ENCODE measurements around the gene LDB3. TPM values are rescaled to one million over a fixed set of nuclear protein-coding genes. Genes with fewer than 3 reads are reported as not detected.
A peak's percentile ranks its signal among the peaks of the same experiment; 100 is the strongest.
"Not testable (repeated sequence)": the region's sequence is repeated elsewhere in the genome, so short reads cannot be mapped to it uniquely, and the experiment has no call there.

The LDB3 gene
- total RNA-seq, 2 donors from 2014 or later = not detected

GRCh38 chr10:86718556-86718955 lies 50.2 kb downstream of the LDB3 start:
- Mint-ChIP-seq H3K4me1 (ENCODE audit: low read depth in 2 of 2) (peaks cover 7% of the 10 kb centered on the region in 2 donors), H3K27ac (no peak overlapping the region), H3K27me3 (peaks cover 6 to 15% of the 10 kb centered on the region in 2 donors), H3K36me3 (no peaks in the 10 kb centered on the region), H3K9me3 (no peaks in the 10 kb centered on the region), H3K4me3 (no peak overlapping the region)
- ATAC-seq (no peak), DNase-seq (ENCODE audit: low spot score) (no peak)

- no peaks in the 10 kb centered on the region for H3K36me3 Mint-ChIP-seq
- ATAC-seq = no peak
- no peak overlapping the region for H3K27ac Mint-ChIP-seq
- H3K9me3 Mint-ChIP-seq = no peaks in the 10 kb centered on the region
- peaks cover 8 to 15% of the 10 kb centered on the region in 2 donors for H3K27me3 Mint-ChIP-seq
- H3K4me3 Mint-ChIP-seq = no peak overlapping the region
- peaks cover 8 to 9% of the 10 kb centered on the region in 2 donors for H3K4me1 Mint-ChIP-seq (ENCODE audit: low read depth in 2 of 2)
- no peak for DNase-seq (ENCODE audit: low spot score)
Measured at GRCh38 chr10:86721232-86721631, 52.9 kb downstream of the LDB3 start.

GRCh38 chr10:86723009-86723408 lies 54.7 kb downstream of the LDB3 start:
- Mint-ChIP-seq H3K4me1 (ENCODE audit: low read depth in 2 of 2) (peaks cover 8 to 9% of the 10 kb centered on the region in 2 donors), H3K9me3 (no peaks in the 10 kb centered on the region), H3K27me3 (peaks cover 10 to 19% of the 10 kb centered on the region in 2 donors), H3K4me3 (no peak overlapping the region), H3K27ac (no peak overlapping the region), H3K36me3 (no peaks in the 10 kb centered on the region)
- DNase-seq (ENCODE audit: low spot score) = no peak
- ATAC-seq = peak in 1 of 2 donors; percentile 54

- Mint-ChIP-seq H3K36me3 (no peaks in the 10 kb centered on the region), H3K27ac (no peak overlapping the region), H3K27me3 (peaks cover 12 to 22% of the 10 kb centered on the region in 2 donors), H3K9me3 (no peaks in the 10 kb centered on the region), H3K4me3 (no peak overlapping the region), H3K4me1 (ENCODE audit: low read depth in 2 of 2) (peaks cover 8 to 9% of the 10 kb centered on the region in 2 donors)
- no peak for ATAC-seq
- DNase-seq (ENCODE audit: low spot score) = no peak
Measured at GRCh38 chr10:86724445-86724844, 56.1 kb downstream of the LDB3 start.

GRCh38 chr10:86725980-86726676 lies 57.8 kb downstream of the LDB3 start:
- H3K4me3 Mint-ChIP-seq = no peak overlapping the region
- no peak overlapping the region for H3K27ac Mint-ChIP-seq
- ATAC-seq (no peak), DNase-seq (ENCODE audit: low spot score) (no peak)
- H3K27me3 Mint-ChIP-seq = peaks cover 9 to 13% of the 10 kb centered on the region in 2 donors
- H3K9me3 Mint-ChIP-seq = no peaks in the 10 kb centered on the region
- H3K4me1 Mint-ChIP-seq (ENCODE audit: low read depth in 2 of 2) = peaks cover 8 to 9% of the 10 kb centered on the region in 2 donors
- no peaks in the 10 kb centered on the region for H3K36me3 Mint-ChIP-seq

GRCh38 chr10:86726677-86726999 lies 58.3 kb downstream of the LDB3 start:
- Mint-ChIP-seq H3K27ac (no peak overlapping the region), H3K36me3 (no peaks in the 10 kb centered on the region), H3K4me1 (ENCODE audit: low read depth in 2 of 2) (peaks cover 8 to 9% of the 10 kb centered on the region in 2 donors), H3K4me3 (no peak overlapping the region), H3K27me3 (peaks cover 8 to 9% of the 10 kb centered on the region in 2 donors), H3K9me3 (no peaks in the 10 kb centered on the region)
- ATAC-seq (no peak), DNase-seq (ENCODE audit: low spot score) (no peak)

GRCh38 chr10:86727470-86727869 lies 59.2 kb downstream of the LDB3 start:
- no peak for ATAC-seq
- Mint-ChIP-seq H3K27me3 (peaks cover 7 to 9% of the 10 kb centered on the region in 2 donors), H3K4me1 (ENCODE audit: low read depth in 2 of 2) (peaks cover 8 to 9% of the 10 kb centered on the region in 2 donors)

GRCh38 chr10:86728056-86728455 lies 59.7 kb downstream of the LDB3 start:
- no peak overlapping the region for H3K27ac Mint-ChIP-seq
- H3K9me3 Mint-ChIP-seq = no peaks in the 10 kb centered on the region
- DNase-seq (ENCODE audit: low spot score) (no peak), ATAC-seq (no peak)
- H3K4me3 Mint-ChIP-seq = no peak overlapping the region
- H3K4me1 Mint-ChIP-seq (ENCODE audit: low read depth in 2 of 2) = peaks cover 6% of the 10 kb centered on the region in 2 donors
- H3K36me3 Mint-ChIP-seq = no peaks in the 10 kb centered on the region
- peaks cover 7 to 13% of the 10 kb centered on the region in 2 donors for H3K27me3 Mint-ChIP-seq

More at GRCh38 chr10:86727470-86727869, 59.2 kb downstream of the LDB3 start:
- no peak for DNase-seq (ENCODE audit: low spot score)
- no peaks in the 10 kb centered on the region for H3K36me3 Mint-ChIP-seq
- H3K27ac Mint-ChIP-seq = no peak overlapping the region
- H3K4me3 Mint-ChIP-seq = no peak overlapping the region
- H3K9me3 Mint-ChIP-seq = no peaks in the 10 kb centered on the region

GRCh38 chr10:86729677-86730076 lies 61.4 kb downstream of the LDB3 start:
- DNase-seq (ENCODE audit: low spot score) = no peak
- no peak overlapping the region for H3K27ac Mint-ChIP-seq
- peaks cover 11 to 12% of the 10 kb centered on the region in 2 donors for H3K27me3 Mint-ChIP-seq
- H3K4me3 Mint-ChIP-seq = no peak overlapping the region
- no peaks in the 10 kb centered on the region for H3K36me3 Mint-ChIP-seq
- ATAC-seq = peak in 1 of 2 donors; percentile 24
- H3K4me1 Mint-ChIP-seq (ENCODE audit: low read depth in 2 of 2) = no peaks in the 10 kb centered on the region
- no peaks in the 10 kb centered on the region for H3K9me3 Mint-ChIP-seq

- no peaks in the 10 kb centered on the region for H3K9me3 Mint-ChIP-seq
- peaks cover 10 to 12% of the 10 kb centered on the region in 2 donors for H3K27me3 Mint-ChIP-seq
- H3K27ac Mint-ChIP-seq = no peak overlapping the region
- ATAC-seq (no peak), DNase-seq (ENCODE audit: low spot score) (no peak)
- no peaks in the 10 kb centered on the region for H3K4me1 Mint-ChIP-seq (ENCODE audit: low read depth in 2 of 2)
- H3K36me3 Mint-ChIP-seq = no peaks in the 10 kb centered on the region
- H3K4me3 Mint-ChIP-seq = no peak overlapping the region
Measured at GRCh38 chr10:86730227-86730626, 61.9 kb downstream of the LDB3 start.

- Mint-ChIP-seq H3K27me3 (peaks cover 10 to 11% of the 10 kb centered on the region in 2 donors), H3K27ac (no peak overlapping the region), H3K4me1 (ENCODE audit: low read depth in 2 of 2) (no peaks in the 10 kb centered on the region), H3K9me3 (no peaks in the 10 kb centered on the region), H3K4me3 (no peak overlapping the region), H3K36me3 (no peaks in the 10 kb centered on the region)
- no peak for ATAC-seq
- no peak for DNase-seq (ENCODE audit: low spot score)
Measured at GRCh38 chr10:86732771-86733170, 64.5 kb downstream of the LDB3 start.

- Mint-ChIP-seq H3K4me3 (no peak overlapping the region), H3K9me3 (no peaks in the 10 kb centered on the region), H3K27ac (no peak overlapping the region), H3K4me1 (ENCODE audit: low read depth in 2 of 2) (no peaks in the 10 kb centered on the region), H3K27me3 (peaks cover 6% of the 10 kb centered on the region in 2 donors), H3K36me3 (no peaks in the 10 kb centered on the region)
- DNase-seq (ENCODE audit: low spot score) (no peak), ATAC-seq (no peak)
Measured at GRCh38 chr10:86733260-86733671, 65.0 kb downstream of the LDB3 start.

GRCh38 chr10:86734207-86734988 lies 66.1 kb downstream of the LDB3 start:
- no peaks in the 10 kb centered on the region for H3K4me1 Mint-ChIP-seq (ENCODE audit: low read depth in 2 of 2)
- H3K4me3 Mint-ChIP-seq = no peak overlapping the region
- peaks cover 7% of the 10 kb centered on the region in 2 donors for H3K27me3 Mint-ChIP-seq
- H3K27ac Mint-ChIP-seq = no peak overlapping the region
- ATAC-seq = no peak
- H3K9me3 Mint-ChIP-seq = no peaks in the 10 kb centered on the region
- no peaks in the 10 kb centered on the region for H3K36me3 Mint-ChIP-seq
- DNase-seq (ENCODE audit: low spot score) = no peak

GRCh38 chr10:86735278-86735677 lies 67.0 kb downstream of the LDB3 start:
- H3K4me3 Mint-ChIP-seq; H3K27ac Mint-ChIP-seq; H3K36me3 Mint-ChIP-seq; H3K4me1 Mint-ChIP-seq (ENCODE audit: low read depth in 2 of 2); ATAC-seq; DNase-seq (ENCODE audit: low spot score); H3K9me3 Mint-ChIP-seq: not testable (repeated sequence)
- peaks cover 11 to 13% of the 10 kb centered on the region in 2 donors for H3K27me3 Mint-ChIP-seq

Measured in natural killer cell treated with Interleukin-12 subunit alpha and Interleukin-12 subunit beta and Interleukin-15 and Interleukin-18, amount 100 ng/mL, for 72 hours (primary cell).